IMR-90 (cell line): ENCODE results near the gene ADAMTS6. TPM values are rescaled to one million over a fixed set of nuclear protein-coding genes. Genes with fewer than 3 reads are reported as not detected.

Experiments used
- ATAC-seq: fragments of 200-7000 bp; cut with Tn5 transposase; 2 replicates; pipeline ENCODE4 v1.9.1; 2020; ENCODE audit warnings: low read depth, mild to moderate bottlenecking, moderate library complexity
- BruUV-seq: library from RNA; stranded (reverse); fragments of 400-500 nt; replicated peaks from 2 replicates; lab custom pipeline; 2021; lab: Mats Ljungman, UMichigan
- CTCF ChIA-PET: fragments of 300-600 bp; formaldehyde crosslinking; extraction: SDS; loops from one replicate; lab custom pipeline; 2021; ENCODE audit warnings: antibody characterized with exemption; lab: Yijun Ruan, JAX
- POLR2A ChIA-PET: fragments of 300-600 bp; sonication (Branson Sonifier 250); formaldehyde crosslinking; loops from one replicate; lab custom pipeline; 2022; ENCODE audit warnings: antibody characterized with exemption; ENCODE audit not compliant: unreplicated experiment; lab: Charles Lee
- DNase-seq: peaks from one replicate; pipeline ENCODE4 v3.0.0; 2013
- H2AFZ ChIP-seq: replicated peaks from 2 replicates; pipeline ENCODE3; 2013; ENCODE audit warnings: low read length, mild to moderate bottlenecking; ENCODE audit not compliant: poor library complexity
- H2AK5ac ChIP-seq: 2 replicates; pipeline ENCODE4 v1.6.1; 2013; ENCODE audit warnings: low read depth, low read length, inconsistent platforms
- H2AK9ac ChIP-seq: replicated peaks from 2 replicates; pipeline ENCODE3; 2013; ENCODE audit warnings: mild to moderate bottlenecking, low read depth, low read length, moderate library complexity; ENCODE audit not compliant: poor library complexity
- H2BK120ac ChIP-seq: 2 replicates; pipeline ENCODE4 v1.6.1; 2013; ENCODE audit warnings: low read depth, low read length, inconsistent platforms
- H2BK15ac ChIP-seq: 3 replicates; pipeline ENCODE4 v1.6.1; 2013; ENCODE audit warnings: low read depth, low read length, inconsistent platforms
- H2BK20ac ChIP-seq: 2 replicates; pipeline ENCODE4 v1.6.1; 2013; ENCODE audit warnings: low read depth, mild to moderate bottlenecking, inconsistent platforms, low read length, moderate library complexity
- H2BK5ac ChIP-seq: 2 replicates; pipeline ENCODE4 v1.6.1; 2013; ENCODE audit warnings: mild to moderate bottlenecking, low read depth, low read length, inconsistent platforms; ENCODE audit not compliant: poor library complexity, severe bottlenecking
- H3K14ac ChIP-seq: replicated peaks from 2 replicates; pipeline ENCODE4 v1.6.1; 2013; ENCODE audit warnings: low read depth, low read length, inconsistent platforms
- H3K18ac ChIP-seq: 2 replicates; pipeline ENCODE4 v1.6.1; 2013; ENCODE audit warnings: low read depth, low read length, control low read depth
- H3K23ac ChIP-seq: 2 replicates; pipeline ENCODE4 v1.6.1; 2013; ENCODE audit warnings: low read depth, low read length, inconsistent platforms
- H3K27ac ChIP-seq: 2 replicates; pipeline ENCODE4 v1.5.1; 2013; ENCODE audit warnings: mild to moderate bottlenecking, control low read depth, low read length; ENCODE audit not compliant: insufficient read depth
- H3K27me3 ChIP-seq: 2 replicates; pipeline ENCODE4 v1.6.1; 2013; ENCODE audit warnings: low read length; ENCODE audit not compliant: control insufficient read depth, insufficient read depth
- H3K36me3 ChIP-seq: 2 replicates; pipeline ENCODE4 v1.6.1; 2013; ENCODE audit warnings: low read length, mixed read lengths; ENCODE audit not compliant: control insufficient read depth, insufficient read depth
- H3K4ac ChIP-seq: 2 replicates; pipeline ENCODE4 v1.6.1; 2013; ENCODE audit warnings: low read depth, low read length, inconsistent platforms
- H3K4me1 ChIP-seq: 2 replicates; pipeline ENCODE4 v1.6.1; 2013; ENCODE audit warnings: low read length, mixed read lengths; ENCODE audit not compliant: control insufficient read depth, insufficient read depth
- H3K4me2 ChIP-seq: 2 replicates; pipeline ENCODE4 v1.6.1; 2013; ENCODE audit warnings: low read depth, mild to moderate bottlenecking, control low read depth, low read length, moderate library complexity
- H3K4me3 ChIP-seq: 2 replicates; pipeline ENCODE4 v1.5.1; 2013; ENCODE audit warnings: low read depth, mild to moderate bottlenecking, control low read depth, low read length, moderate library complexity; ENCODE audit not compliant: insufficient read depth
- H3K56ac ChIP-seq: 2 replicates; pipeline ENCODE4 v1.6.1; 2013; ENCODE audit warnings: low read length, inconsistent platforms; ENCODE audit not compliant: insufficient read depth; ENCODE audit errors: extremely low read depth
- H3K79me1 ChIP-seq, 2 experiments: 2 replicates each; pipeline ENCODE4 v1.6.1; 2013; ENCODE audit warnings: low read length in 2 of 2, inconsistent platforms in 1 of 2, low read depth in 1 of 2
- H3K9ac ChIP-seq: 2 replicates; pipeline ENCODE4 v1.6.1; 2013; ENCODE audit warnings: low read depth, low read length, control low read depth
- H3K9me1 ChIP-seq: 2 replicates; pipeline ENCODE4 v1.6.1; 2013; ENCODE audit warnings: low read length, inconsistent platforms; ENCODE audit not compliant: insufficient read depth
- H3K9me3 ChIP-seq: 2 replicates; pipeline ENCODE4 v1.6.1; 2013; ENCODE audit warnings: low read length; ENCODE audit not compliant: control insufficient read depth, insufficient read depth
- H4K20me1 ChIP-seq: 2 replicates; pipeline ENCODE4 v1.6.1; 2013; ENCODE audit warnings: low read length, inconsistent platforms; ENCODE audit not compliant: insufficient read depth
- H4K5ac ChIP-seq: 2 replicates; pipeline ENCODE4 v1.6.1; 2013; ENCODE audit warnings: mild to moderate bottlenecking, low read depth, low read length, control low read depth
- H4K8ac ChIP-seq, 2 experiments: 2 replicates each; pipeline ENCODE4 v1.6.1; 2013; ENCODE audit warnings: low read depth in 2 of 2, low read length in 2 of 2, control low read depth in 1 of 2, inconsistent platforms in 1 of 2
- H4K91ac ChIP-seq: 2 replicates; pipeline ENCODE4 v1.6.1; 2013; ENCODE audit warnings: low read depth, low read length, inconsistent platforms; ENCODE audit not compliant: insufficient read depth
- BHLHE40 ChIP-seq: fragments of 150-350 bp; IDR thresholded peaks from 2 replicates; pipeline ENCODE4 v1.6.1; 2016; ENCODE audit warnings: mild to moderate bottlenecking, low read depth, low read length
- CHD1 ChIP-seq: IDR thresholded peaks from 2 replicates; pipeline ENCODE4 v1.6.1; 2012; ENCODE audit warnings: low read depth, low read length, improper control_type of control experiment
- MAFK ChIP-seq: IDR thresholded peaks from 2 replicates; pipeline ENCODE4 v1.6.1; 2012; ENCODE audit warnings: low read depth, low read length, improper control_type of control experiment
- MXI1 ChIP-seq: IDR thresholded peaks from 2 replicates; pipeline ENCODE4 v1.6.1; 2012; ENCODE audit warnings: low read depth, mild to moderate bottlenecking, low read length, moderate library complexity, borderline replicate concordance
- POLR2A ChIP-seq: IDR thresholded peaks from 2 replicates; pipeline ENCODE4 v1.6.1; 2012; ENCODE audit warnings: mild to moderate bottlenecking, low read depth, low read length
- RCOR1 ChIP-seq: IDR thresholded peaks from 2 replicates; pipeline ENCODE4 v1.6.1; 2012; ENCODE audit warnings: mild to moderate bottlenecking, low read length, improper control_type of control experiment; ENCODE audit not compliant: insufficient replicate concordance
- USF2 ChIP-seq: fragments of 150-350 bp; IDR thresholded peaks from 2 replicates; pipeline ENCODE4 v1.6.1; 2017; ENCODE audit warnings: mild to moderate bottlenecking, antibody characterized with exemption, low read length, low read depth
- WGBS, 2 experiments: methylation state at CpG; one replicate each; pipeline versions ENCODE4 v1.1.5 to v1.1.7; 2013; ENCODE audit warnings: missing lambda C conversion rate in 2 of 2; ENCODE audit not compliant: insufficient read length in 1 of 2; ENCODE audit errors: extremely low coverage in 2 of 2; 5-methylcytosine and 5-hydroxymethylcytosine counted together
- dilution Hi-C: fragments of 300-500 bp; cut with HindIII; formaldehyde crosslinking; loops from one replicate; pipeline ENCODE4 v1.14.3; 2018; ENCODE audit warnings: low sequenced_read_pairs; ENCODE audit not compliant: unreplicated experiment
- in situ Hi-C: fragments of 300-500 bp; cut with MboI; formaldehyde crosslinking; loops from 3 replicates; pipeline ENCODE4 v1.14.3; 2019; ENCODE audit warnings: low sequenced_read_pairs, inconsistent platforms, mixed read lengths
- intact Hi-C: fragments of 100-400 bp; cut with micrococcal nuclease; formaldehyde crosslinking; loops from 2 replicates; pipeline ENCODE4 v1.10.0; 2022
- polyA plus RNA-seq, 3 experiments: library from polyadenylated mRNA; depleted of rRNA; stranded (reverse); fragments of >200 nt; gene quantifications; 2 replicates each; pipeline ENCODE4 v1.2.3, GENCODE V29; 2012; ENCODE audit warnings: low replicate concordance in 1 of 3
- total RNA-seq: library from RNA; depleted of rRNA; stranded (reverse); fragments of >200 nt; gene quantifications from 2 replicates; pipeline ENCODE4 v1.2.3, GENCODE V29; 2012
- TF ChIP-seq, protein P1 (sequence below): conservative IDR thresholded peaks from 2 replicates; pipeline ENCODE4 v1.5.1; 2012; ENCODE audit warnings: mild to moderate bottlenecking, low read depth, low read length, improper control_type of control experiment

ADAMTS6 gene
- total and polyA plus RNA-seq, 2 of the 4 experiments (the other 2 are of a cell fraction): 23.9 to 173 TPM

DNA sequence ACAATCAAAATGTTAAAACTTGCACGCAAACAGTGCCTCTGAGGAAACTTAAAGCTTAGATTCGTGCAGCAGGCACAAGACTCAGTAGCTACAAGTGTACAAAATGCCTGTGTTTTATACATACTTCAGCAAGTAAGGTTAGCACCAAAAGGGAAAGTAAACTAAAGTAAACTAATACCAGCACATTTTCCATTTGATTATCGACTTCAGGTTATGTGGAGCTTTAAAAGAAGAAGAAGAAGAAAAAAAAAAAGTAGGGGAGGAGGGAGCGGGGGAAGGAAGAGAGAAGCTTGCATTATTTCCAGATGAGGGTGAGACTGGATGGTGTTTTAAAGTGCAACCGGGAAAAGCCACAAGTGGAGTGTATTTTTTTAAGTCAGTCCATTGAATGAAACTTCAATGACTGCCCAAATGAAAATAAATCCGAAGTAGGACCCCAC lies 596 bp upstream of the ADAMTS6 start:
- TF ChIP-seq USF2: no peak
- no peak for TF ChIP-seq BHLHE40
- TF ChIP-seq MAFK: no peak
- TF ChIP-seq CHD1: no peak; the same call in 1 of the 2 replicates
- TF ChIP-seq, protein P1, sequence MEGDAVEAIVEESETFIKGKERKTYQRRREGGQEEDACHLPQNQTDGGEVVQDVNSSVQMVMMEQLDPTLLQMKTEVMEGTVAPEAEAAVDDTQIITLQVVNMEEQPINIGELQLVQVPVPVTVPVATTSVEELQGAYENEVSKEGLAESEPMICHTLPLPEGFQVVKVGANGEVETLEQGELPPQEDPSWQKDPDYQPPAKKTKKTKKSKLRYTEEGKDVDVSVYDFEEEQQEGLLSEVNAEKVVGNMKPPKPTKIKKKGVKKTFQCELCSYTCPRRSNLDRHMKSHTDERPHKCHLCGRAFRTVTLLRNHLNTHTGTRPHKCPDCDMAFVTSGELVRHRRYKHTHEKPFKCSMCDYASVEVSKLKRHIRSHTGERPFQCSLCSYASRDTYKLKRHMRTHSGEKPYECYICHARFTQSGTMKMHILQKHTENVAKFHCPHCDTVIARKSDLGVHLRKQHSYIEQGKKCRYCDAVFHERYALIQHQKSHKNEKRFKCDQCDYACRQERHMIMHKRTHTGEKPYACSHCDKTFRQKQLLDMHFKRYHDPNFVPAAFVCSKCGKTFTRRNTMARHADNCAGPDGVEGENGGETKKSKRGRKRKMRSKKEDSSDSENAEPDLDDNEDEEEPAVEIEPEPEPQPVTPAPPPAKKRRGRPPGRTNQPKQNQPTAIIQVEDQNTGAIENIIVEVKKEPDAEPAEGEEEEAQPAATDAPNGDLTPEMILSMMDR: no peak
- TF ChIP-seq RCOR1: no peak
- TF ChIP-seq POLR2A: 0 out of 2 replicates have a peak, but pooled peaks have one; percentile 4
- TF ChIP-seq MXI1: no peak
- Histone ChIP-seq H3K79me1 (peaks cover 0 to 8% of the 10 kb centered on the region in 2 experiments; a peak in 1 of 4 replicates), H2AK5ac (no peak overlapping the region; the same call in 1 of the 2 replicates), H3K9ac (peak overlapping the region; percentile 98), H3K4me3 (peak overlapping the region; percentile 88), H2BK15ac (peak overlapping the region; percentile 11), H3K36me3 (no peaks in the 10 kb centered on the region), H4K91ac (peak overlapping the region; percentile 90), H3K4me2 (peak overlapping the region; percentile 100), H3K23ac (peak overlapping the region; percentile 99), H2AFZ (no peak overlapping the region), H2BK20ac (peak overlapping the region; percentile 96; the same call in 1 of the 2 replicates), H3K4ac (peak overlapping the region; percentile 95), H2BK5ac (peak overlapping the region; percentile 98), H3K9me1 (no peaks in the 10 kb centered on the region), H3K14ac (peak overlapping the region; percentile 99), H2AK9ac (no peak overlapping the region), H4K20me1 (no peaks in the 10 kb centered on the region), H3K9me3 (no peaks in the 10 kb centered on the region), H4K5ac (peak overlapping the region; percentile 92), H4K8ac (peak overlapping the region; percentile 25 to 95), H3K56ac (peak overlapping the region; percentile 97), H3K18ac (peak overlapping the region; percentile 100), H3K4me1 (peaks cover 2% of the 10 kb centered on the region; the same call in 1 of the 2 replicates), H2BK120ac (peak overlapping the region; percentile 98), H3K27me3 (no peaks in the 10 kb centered on the region), H3K27ac (peak overlapping the region; percentile 96)
- CTCF ChIA-PET: interaction anchor here (0.5 to 2.2 kb wide), 7 partner anchors 219 to 698 kb away, joined by 3 to 10 read pairs (median 4); no protein-coding TSS in a partner anchor
- POLR2A ChIA-PET: interaction anchor here (0.6 to 1.3 kb wide), 4 partner anchors 43 to 875 kb away, joined by 3 to 11 read pairs (median 6); no protein-coding TSS in a partner anchor
- peak; percentile 18 for ATAC-seq
- in situ Hi-C loops: loop anchor here (5.0 to 10.0 kb wide), 5 partner anchors 285 to 848 kb away; no protein-coding TSS in a partner anchor
- TSS peak; percentile 96 for BruUV-seq
- no CpG with 5 or more reads among the region's 6 CpGs for WGBS, 2 experiments
- intact Hi-C loops: loop anchor here (1.0 to 5.0 kb wide), 3 partner anchors 340 to 848 kb away; no protein-coding TSS in a partner anchor
- dilution Hi-C loops: no loop called here
- peak; percentile 58 for DNase-seq
